ENCODE results near the gene UBE2J1. TPM values are rescaled to one million over a fixed set of nuclear protein-coding genes. Genes with fewer than 3 reads are reported as not detected.
"Not testable (repeated sequence)": the region's sequence is repeated elsewhere in the genome, so short reads cannot be mapped to it uniquely, and the experiment has no call there.

Gene UBE2J1
- total and polyA plus RNA-seq, 10 donors: 48.3 to 115 (median 71.7) TPM

- H3K27me3 ChIP-seq (replicated peaks in 1 of 7): no peaks in the 10 kb centered on the region
- no peak for DNase-seq
- no peaks in the 10 kb centered on the region for H3K36me3 ChIP-seq
- peaks cover 0 to 2% (median 0%) of the 10 kb centered on the region in 8 donors for H3K9me3 ChIP-seq
- TF ChIP-seq CTCF (IDR thresholded peaks at IDR 0.05 in 8 of 11, conservative IDR thresholded peaks at IDR 0.05 in 3 of 11) (no peak), POLR2A (IDR thresholded peaks at IDR 0.05) (no peak), POLR2AphosphoS5 (IDR thresholded peaks at IDR 0.05) (no peak)
- intact Hi-C loops (cut with DNase I; ENCODE audit: low total_unique reads): no loop called here
- no peak overlapping the region for H3K4me3 ChIP-seq
- 78 to 91% (median 85%) methylated on average over 7 of the region's 7 CpGs for WGBS, 5 donors
- peaks cover 0 to 19% (median 3%) of the 10 kb centered on the region in 6 donors for H3K4me1 ChIP-seq
- no peak overlapping the region for H3K27ac ChIP-seq
These were observed 46.4 kb upstream of the UBE2J1 start for GRCh38 chr6:89398762-89399525.

DNA sequence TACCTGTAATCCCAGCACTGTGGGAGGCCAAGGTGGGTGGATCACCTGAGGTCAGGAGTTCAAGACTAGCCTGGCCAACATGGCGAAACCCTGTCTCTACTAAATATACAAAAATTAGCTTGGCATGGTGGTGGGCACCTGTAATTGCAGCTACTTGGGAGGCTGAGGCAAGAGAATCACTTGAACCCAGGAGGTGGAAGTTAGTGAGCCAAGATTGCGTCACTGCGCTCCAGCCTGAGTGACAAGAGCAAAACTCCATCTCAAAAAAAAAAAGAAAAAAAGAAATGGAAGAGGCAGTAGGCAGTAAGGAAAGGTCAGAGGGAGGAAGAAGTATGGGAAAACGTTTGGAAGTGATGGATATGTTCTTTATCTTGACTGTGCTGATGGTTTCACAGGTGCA lies 45.4 kb upstream of the UBE2J1 start:
- H3K27me3 ChIP-seq (replicated peaks in 1 of 7); H3K36me3 ChIP-seq; H3K4me3 ChIP-seq; intact Hi-C loops (cut with DNase I; ENCODE audit: low total_unique reads); H3K27ac ChIP-seq; DNase-seq: not testable (repeated sequence)
- 78 to 90% (median 86%) methylated on average over 4 of the region's 4 CpGs for WGBS, 5 donors
- Histone ChIP-seq H3K4me1 (peaks cover 0 to 19% (median 3%) of the 10 kb centered on the region in 6 donors), H3K9me3 (peaks cover 0 to 11% (median 3%) of the 10 kb centered on the region in 8 donors)

DNA sequence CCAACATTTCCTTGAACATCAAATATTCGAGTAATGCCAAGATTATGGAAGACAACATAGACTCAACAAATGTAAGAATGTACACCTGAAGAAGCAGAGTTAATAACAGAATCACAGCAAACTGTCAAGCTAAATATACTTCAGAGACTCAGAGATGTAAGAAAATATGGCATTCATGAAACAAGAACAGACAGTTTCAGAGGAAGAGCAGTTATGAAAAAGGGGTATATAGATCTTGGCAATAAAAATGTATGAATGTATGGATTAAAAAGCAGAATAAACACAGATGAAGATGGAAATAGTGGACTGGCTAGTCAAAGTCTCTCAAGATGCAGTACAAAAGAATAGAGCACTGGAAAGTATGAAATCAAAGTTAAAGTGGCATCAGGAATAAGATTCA lies 41.1 kb upstream of the UBE2J1 start:
- H3K36me3 ChIP-seq: no peaks in the 10 kb centered on the region
- H3K27me3 ChIP-seq (replicated peaks in 1 of 7): no peaks in the 10 kb centered on the region
- intact Hi-C loops (cut with DNase I; ENCODE audit: low total_unique reads): no loop called here
- H3K4me3 ChIP-seq: no peak overlapping the region
- H3K4me1 ChIP-seq: no peaks in the 10 kb centered on the region
- TF ChIP-seq CTCF (IDR thresholded peaks at IDR 0.05 in 8 of 11, conservative IDR thresholded peaks at IDR 0.05 in 3 of 11) (no peak), POLR2AphosphoS5 (IDR thresholded peaks at IDR 0.05) (no peak), POLR2A (IDR thresholded peaks at IDR 0.05) (no peak)
- WGBS, 5 donors: 85 to 97% (median 94%) methylated on average over 1 of the region's 1 CpG
- DNase-seq: no peak
- H3K9me3 ChIP-seq: peaks cover 0 to 11% (median 3%) of the 10 kb centered on the region in 8 donors
- no peak overlapping the region for H3K27ac ChIP-seq

GRCh38 chr6:89392823-89393222 lies 40.3 kb upstream of the UBE2J1 start:
- Histone ChIP-seq H3K36me3 (no peaks in the 10 kb centered on the region), H3K27ac (no peak overlapping the region), H3K27me3 (replicated peaks in 1 of 7) (no peaks in the 10 kb centered on the region), H3K4me1 (peaks cover 0 to 3% (median under 1%) of the 10 kb centered on the region in 6 donors), H3K4me3 (no peak overlapping the region), H3K9me3 (peaks cover 0 to 11% (median 3%) of the 10 kb centered on the region in 8 donors)
- intact Hi-C loops (cut with DNase I; ENCODE audit: low total_unique reads): no loop called here
- no peak for TF ChIP-seq POLR2AphosphoS5 (IDR thresholded peaks at IDR 0.05)
- no peak for TF ChIP-seq POLR2A (IDR thresholded peaks at IDR 0.05)
- no peak for TF ChIP-seq CTCF (IDR thresholded peaks at IDR 0.05 in 8 of 11, conservative IDR thresholded peaks at IDR 0.05 in 3 of 11)
- no peak for DNase-seq

Measured in spleen (tissue), 11 donors.